NCI-H345 (cell line): ENCODE measurements around the gene TPH1.
"Not testable (repeated sequence)": the region's sequence is repeated elsewhere in the genome, so short reads cannot be mapped to it uniquely, and the experiment has no call there.

Experiments
- DNase-seq: peaks from one replicate; lab custom pipeline; 2025; lab: John Stamatoyannopoulos, UW

TPH1 gene

DNA sequence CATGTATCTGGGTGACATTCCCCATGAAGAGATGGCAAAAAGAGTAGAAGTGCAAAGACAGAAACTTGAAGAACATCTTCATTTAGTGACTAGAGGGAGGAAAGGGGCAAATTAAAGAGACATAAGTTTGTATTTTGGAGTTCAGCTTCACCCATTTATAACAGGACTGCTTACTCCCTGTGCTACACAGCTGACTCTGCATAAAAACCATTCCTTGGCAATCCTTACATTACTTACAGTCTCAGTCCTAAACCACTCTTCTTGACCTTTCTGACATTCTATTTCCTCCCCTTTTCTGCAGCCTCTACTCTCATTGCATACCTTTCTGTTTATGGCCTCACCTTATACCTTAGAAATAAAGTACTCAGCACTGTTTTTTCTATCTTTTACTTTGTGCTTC lies 26.4 kb downstream of the TPH1 start:
- DNase-seq, result no peak

DNA sequence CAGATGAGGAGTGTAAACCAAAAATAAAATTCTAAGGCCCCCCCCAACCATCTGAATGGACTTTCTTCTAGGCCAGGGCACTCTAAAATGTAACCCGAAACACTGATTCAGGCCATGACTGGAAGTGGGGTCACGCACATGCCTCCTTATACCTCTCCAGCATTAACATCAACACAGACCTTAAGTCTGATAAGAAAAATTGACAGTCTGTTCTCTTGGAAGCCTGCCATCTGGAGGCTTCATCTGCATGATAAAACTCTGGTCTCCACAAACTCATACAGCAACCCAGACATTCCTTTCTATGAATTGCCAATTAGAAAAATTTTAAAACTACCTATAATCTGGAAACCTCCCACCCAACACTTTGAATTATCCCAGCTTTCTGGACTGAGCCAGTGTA lies 29.3 kb downstream of the TPH1 start:
- DNase-seq, result no peak

DNA sequence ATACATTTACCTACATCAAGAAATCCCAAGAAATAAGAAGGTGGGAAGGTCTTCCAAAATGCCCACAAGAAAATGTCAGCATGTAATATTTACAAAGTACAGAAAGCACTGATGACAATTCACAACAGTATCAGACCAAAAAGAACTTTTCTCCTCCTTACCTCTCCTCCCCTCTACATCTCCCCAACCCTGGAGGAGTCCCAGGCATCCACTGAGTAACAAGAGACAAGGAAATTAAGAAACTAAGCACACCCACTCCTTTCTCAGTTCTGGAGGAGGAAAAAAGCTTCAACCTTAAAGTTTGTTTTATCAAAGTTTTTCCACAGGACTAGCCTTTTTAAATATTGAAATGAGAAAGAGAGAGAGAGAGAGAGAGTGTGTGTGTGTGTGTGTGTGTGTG lies 31.2 kb downstream of the TPH1 start:
- no peak for DNase-seq

DNA sequence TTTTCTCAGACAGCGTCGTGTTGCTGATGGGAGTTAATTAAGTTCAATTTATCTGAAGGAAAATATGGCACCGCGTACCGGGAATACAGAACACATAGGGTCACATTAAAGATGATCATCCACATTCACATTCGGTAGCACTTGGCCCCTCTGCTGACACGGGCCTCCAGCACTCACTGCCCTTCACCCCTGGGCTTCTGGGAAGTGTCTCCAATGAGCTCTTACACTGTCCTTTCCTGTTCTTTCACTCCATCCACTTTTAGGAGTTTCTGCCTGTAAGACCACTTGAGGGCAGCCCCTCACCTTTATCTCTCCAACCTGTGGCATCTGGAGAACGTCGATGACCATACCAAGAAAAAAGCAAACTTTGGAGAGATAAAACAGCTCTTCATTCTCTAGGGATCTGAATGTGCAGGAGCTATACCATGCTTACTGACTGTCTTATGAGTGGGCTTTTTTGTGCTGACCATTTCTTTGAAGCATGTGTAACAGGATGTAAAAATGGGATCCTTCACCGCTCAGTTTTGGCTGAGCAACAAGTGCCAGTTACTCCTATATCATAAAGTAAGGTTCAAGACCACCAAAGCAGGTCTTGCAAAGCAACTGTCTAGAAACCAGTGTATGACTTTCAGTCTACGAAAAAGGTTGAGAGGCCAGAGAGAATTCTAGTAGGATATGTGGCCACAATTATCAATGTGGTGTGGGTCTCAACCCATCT lies 32.1 kb downstream of the TPH1 start:
- DNase-seq, result peak; percentile 25

DNA sequence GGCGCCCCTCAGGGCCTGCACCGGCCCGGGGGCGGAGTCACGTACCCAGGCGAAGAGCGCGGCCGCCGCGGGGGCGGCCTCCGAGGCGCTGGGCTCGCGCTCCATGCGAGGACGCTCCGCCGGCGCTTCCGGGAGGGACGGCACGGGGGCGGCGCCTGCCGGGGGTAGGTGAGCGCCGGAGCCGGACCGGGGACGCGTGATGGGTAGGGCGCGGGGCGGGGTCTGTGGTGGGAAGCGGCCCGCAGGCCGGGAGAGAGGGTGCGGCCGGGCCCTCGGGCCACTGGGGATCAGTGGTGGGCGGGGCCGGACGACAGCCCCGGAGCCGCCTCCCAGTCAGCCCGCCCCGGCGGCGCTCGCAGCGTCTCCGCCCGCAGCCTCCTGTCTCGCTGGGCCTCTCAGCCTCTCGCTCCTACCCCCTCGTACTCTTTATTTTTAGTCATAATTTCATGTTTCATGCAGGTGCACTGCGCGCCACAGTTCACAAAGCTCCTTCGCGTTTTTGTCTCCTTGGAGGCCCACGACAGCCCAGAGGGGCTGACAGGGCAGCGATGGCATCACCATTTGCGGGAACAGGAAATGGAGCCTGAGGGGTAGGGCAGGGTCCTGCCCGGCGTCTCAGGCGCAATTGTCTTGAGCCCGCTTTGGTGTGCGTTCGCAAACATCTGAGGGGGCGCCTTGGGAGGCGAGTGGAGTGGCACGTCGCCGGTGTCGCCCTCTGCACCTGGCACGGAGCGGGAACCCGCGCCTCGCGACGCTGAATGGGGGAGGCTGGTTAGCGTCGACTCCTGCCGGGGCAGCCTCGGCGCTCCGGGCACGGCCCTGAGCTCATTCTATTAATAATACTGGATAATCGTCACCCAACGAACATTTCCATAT lies 32.9 kb downstream of the TPH1 start, which contains the start of gene SERGEF:
Gene SERGEF, minus strand, starts transcription at position 142 of the 876 bp plus-strand sequence. Its CDS starts 37 bp downstream, at position 105.
- DNase-seq, result peak; percentile 97

DNA sequence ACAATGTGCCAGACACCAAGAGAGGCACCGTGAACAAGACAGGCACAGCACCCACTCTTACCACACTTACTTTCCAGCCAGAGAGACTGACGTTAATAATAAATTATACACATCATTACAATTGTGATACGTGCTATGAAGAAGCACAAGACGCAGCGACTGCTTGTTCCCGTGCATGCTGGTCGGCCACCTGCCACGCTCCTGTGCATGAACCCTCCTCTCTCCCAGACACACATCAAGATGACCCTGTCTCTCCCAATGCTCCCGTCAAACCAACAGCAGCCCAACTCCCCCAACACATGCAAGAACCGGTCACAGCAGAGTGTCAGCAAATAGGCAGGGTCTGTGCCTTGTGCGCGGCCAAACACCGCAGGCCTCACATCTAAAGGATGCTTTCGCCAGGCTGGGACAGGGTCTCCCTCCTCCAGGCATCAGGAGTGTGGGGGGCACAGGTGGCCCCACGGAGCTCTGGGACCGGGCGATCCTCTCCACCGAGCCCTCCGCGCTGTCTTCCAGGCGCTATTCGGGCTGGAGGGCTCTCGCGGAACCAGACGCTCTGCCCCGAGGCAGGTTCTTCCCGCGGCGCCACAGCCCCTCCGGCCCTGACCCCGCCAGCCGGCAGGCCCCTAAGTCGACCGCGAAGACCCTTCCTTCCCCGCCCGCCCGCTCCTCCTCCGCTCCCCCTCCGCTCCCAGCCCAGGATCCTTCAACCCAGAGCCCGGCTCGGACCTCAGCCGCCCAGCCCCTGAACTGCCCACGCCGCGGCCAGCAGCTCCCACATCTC lies 33.8 kb downstream of the TPH1 start:
- peak; percentile 34 for DNase-seq

DNA sequence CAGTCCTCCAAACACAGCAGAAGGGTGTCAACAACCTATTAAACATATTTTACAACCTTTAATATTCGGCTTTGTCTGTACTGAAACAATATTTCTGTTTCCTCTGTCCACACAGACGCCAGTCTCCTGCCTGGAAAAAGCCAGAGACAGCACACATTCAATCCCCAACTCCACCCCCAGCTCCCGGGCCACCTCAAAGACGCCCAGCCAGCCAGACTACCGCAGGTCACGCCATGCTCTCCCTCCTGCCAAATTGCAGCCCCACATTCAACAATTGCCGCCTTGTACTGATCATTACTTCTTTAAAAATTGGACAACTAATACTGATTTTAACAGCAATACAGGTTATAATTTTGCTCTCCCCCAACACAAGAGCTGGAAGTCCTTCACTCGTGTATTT lies 34.4 kb downstream of the TPH1 start:
- DNase-seq, result no peak

DNA sequence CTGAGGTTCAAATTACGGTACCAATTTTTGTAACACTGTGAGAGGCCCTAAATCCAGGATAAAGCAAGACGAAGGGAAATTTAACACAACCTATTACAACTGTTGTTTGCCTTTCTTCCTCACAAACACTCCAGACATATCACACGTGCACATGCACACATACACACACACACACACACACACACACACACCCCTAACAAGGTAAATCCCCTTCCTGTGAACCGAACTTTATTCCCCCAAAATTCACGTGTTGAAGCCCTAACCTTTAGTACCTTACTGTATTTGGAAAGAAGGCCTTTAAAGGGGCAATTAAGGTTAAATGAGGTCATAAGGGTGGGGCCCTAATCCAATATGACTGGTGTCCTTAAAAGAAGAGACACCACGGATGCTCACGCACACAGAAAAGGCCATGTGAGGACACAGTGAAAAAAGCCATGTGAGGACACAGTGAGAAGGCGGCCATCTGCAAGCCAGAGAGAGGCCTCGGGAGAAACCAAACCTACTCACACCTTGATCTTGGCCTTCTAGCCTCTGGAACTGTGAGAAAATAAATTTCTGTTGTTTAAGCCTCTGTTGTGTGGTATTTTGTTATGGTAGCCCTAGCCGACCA lies 35.0 kb downstream of the TPH1 start:
- DNase-seq, result no peak

DNA sequence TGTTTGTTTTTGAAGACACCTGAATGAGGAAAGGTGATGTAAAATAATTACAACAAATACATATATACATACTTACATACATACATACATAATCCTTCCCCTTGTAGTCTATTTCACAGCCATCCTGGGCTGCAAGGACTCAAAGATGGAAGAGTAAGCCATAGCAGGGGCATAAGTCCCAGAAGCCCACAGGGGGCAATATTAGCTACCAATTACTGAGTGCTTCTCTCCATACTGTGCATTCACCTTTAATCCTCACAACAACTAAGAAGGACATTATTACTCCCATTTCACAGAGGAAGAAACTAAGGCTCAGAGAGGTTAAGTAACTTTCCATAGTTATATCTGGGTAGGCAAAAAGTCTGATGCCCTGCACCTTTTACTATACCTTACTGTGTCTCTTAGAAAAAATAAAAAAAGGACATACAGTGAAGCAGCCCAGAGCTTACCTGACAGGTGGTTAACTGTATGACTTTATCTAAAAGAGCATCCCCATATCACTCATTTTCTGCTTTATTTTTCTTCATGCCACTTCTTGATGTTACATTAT lies 35.9 kb downstream of the TPH1 start:
- DNase-seq, result no peak

DNA sequence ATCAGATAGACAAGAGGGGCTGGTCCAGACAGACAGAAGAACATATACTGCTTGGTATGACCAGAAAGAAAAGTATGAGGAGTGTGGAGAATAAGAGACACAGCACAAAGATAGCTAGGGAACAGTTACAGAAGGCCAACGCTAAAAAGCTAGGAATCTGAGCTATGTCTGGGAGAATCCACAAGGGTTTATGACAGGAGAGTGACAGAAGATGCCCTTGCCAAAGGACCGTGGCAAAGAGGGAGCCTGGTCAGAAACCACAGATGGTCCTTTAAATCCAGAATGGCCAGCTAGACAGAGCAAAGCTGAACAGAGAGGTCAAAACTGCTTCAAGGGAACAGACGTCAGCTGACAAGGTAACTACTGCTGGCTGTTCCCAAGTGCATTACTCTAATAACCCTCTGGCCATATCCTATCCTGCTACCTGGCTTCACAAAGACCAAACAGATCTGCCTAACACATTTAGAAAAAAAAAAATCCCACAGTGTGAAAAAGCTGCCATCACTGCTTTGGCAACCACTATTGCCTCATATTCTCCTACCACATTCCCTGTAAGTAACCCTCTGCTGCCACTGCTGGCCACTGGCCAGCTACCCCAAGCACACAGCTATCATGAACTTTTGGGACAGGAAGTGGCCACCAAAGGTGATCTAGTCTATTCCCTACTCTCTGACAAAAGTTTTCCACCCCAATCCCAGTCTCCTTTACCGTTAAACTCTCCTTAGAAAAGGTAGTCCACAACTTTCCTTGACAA lies 40.5 kb downstream of the TPH1 start:
- no peak for DNase-seq

DNA sequence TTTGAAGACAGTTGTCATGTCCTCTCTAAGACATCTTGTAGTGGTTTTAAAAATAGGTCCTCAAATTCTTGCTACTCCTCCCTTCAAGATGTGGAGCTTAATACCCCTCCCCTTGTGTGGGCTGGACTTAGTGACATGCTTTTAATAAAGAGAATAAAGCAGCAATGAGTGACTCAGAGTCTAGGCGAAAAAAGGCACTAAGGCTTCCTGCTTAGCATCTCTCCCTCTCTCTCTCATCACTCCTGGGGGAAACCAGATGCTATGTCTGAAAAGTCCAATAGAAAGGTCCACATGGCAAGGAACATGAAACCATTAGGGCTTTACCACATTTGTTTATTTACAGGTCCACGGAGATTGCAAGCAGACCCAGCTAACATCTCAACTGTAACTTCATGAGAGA lies 44.9 kb downstream of the TPH1 start:
- no peak for DNase-seq

DNA sequence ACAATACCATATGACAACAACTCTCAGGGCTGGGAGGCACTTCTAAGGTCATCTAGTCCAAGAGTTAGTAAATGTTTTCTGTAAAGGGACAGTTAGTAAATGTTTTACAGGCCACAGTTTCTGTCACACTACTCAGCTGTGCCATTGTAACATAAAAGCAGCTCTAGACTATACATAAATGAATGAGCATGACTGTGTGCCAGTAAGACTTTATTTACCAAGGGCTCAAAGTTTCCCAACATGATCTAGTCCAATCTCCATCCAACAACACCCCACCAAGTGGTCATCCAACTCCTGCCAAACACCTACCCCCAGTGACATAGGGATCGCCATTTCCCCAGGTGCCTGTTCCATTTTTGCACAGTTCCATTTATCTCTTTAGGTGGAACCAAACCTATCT lies 45.3 kb downstream of the TPH1 start:
- no peak for DNase-seq

DNA sequence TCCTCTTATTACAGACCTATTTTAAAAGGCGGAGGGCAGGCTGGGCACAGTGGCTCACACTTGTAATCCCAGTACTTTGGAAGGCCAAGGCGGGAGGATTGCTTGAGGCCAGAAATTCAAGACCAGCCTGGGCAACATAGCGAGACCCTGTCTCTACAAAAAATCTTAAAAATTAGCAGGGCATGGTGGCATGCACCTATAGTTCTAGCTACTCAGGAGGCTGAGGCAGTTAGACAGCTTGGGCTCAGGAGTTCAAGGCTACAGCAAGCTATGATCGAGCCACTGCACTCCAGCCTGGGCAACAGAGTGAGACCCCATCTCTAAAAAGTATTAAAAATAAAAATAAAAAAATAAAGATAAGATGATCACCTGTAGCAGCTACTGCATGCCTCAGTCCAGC lies 45.9 kb downstream of the TPH1 start:
- not testable (repeated sequence) for DNase-seq
